Stimulated activated CD8-positive, alpha-beta memory T cell treated with anti-CD3 and anti-CD28 coated beads, Interleukin-4, amount 100 ng/mL, for 4 hours (primary cell): ENCODE data around the gene GLYR1.

ENCODE experiments used
- DNase-seq, 2 donors: peaks; one replicate each; pipeline ENCODE4 v3.0.0-alpha.2; 2020; ENCODE audit warnings: low read depth in 2 of 2, low spot score in 1 of 2

GLYR1 gene

GRCh38 chr16:4880006-4880580 is 33.0 kb upstream of the GLYR1 start:
- DNase-seq = no peak

- DNase-seq = no peak
These were observed 32.0 kb upstream of the GLYR1 start for GRCh38 chr16:4879049-4879448.

- no peak for DNase-seq
These were observed 30.2 kb upstream of the GLYR1 start for GRCh38 chr16:4877380-4877685.

GRCh38 chr16:4876646-4877379 is 29.7 kb upstream of the GLYR1 start:
- no peak for DNase-seq

GRCh38 chr16:4874666-4875065 is 27.6 kb upstream of the GLYR1 start:
- DNase-seq = no peak

GRCh38 chr16:4873091-4873490 is 26.0 kb upstream of the GLYR1 start:
- no peak for DNase-seq

- DNase-seq = no peak
These were observed 24.0 kb upstream of the GLYR1 start for GRCh38 chr16:4871071-4871470.

- DNase-seq = no peak
These were observed 23.1 kb upstream of the GLYR1 start for GRCh38 chr16:4870138-4870671.

GRCh38 chr16:4869147-4869805 is 22.2 kb upstream of the GLYR1 start:
- no peak for DNase-seq

- DNase-seq = no peak
These were observed 21.4 kb upstream of the GLYR1 start for GRCh38 chr16:4868535-4868934.

- no peak for DNase-seq
These were observed 20.9 kb upstream of the GLYR1 start for GRCh38 chr16:4868026-4868425.

GRCh38 chr16:4866586-4866985 is 19.5 kb upstream of the GLYR1 start:
- DNase-seq = no peak

GRCh38 chr16:4865231-4865860 is 18.3 kb upstream of the GLYR1 start:
- no peak for DNase-seq

GRCh38 chr16:4864728-4865127 is 17.6 kb upstream of the GLYR1 start:
- no peak for DNase-seq

GRCh38 chr16:4862639-4863038 is 15.6 kb upstream of the GLYR1 start:
- no peak for DNase-seq

- DNase-seq = no peak
These were observed 13.7 kb upstream of the GLYR1 start for GRCh38 chr16:4860727-4861342.

- DNase-seq = no peak
These were observed 12.8 kb upstream of the GLYR1 start for GRCh38 chr16:4859900-4860255.

GRCh38 chr16:4859190-4859899 is 12.3 kb upstream of the GLYR1 start:
- no peak for DNase-seq

GRCh38 chr16:4855804-4856203 is 8.7 kb upstream of the GLYR1 start:
- no peak for DNase-seq

- no peak for DNase-seq
These were observed 8.3 kb upstream of the GLYR1 start for GRCh38 chr16:4855371-4855770.
